Endothelial cell of umbilical vein (primary cell): Measurements from ENCODE around the gene RAD51B. TPM values are rescaled to one million over a fixed set of nuclear protein-coding genes. Genes with fewer than 3 reads are reported as not detected.

ENCODE experiments used
- BruUV-seq: library from RNA; stranded (reverse); fragments of 400-500 nt; replicated peaks from 2 replicates; lab custom pipeline; 2021; lab: Mats Ljungman, UMichigan
- CTCF ChIA-PET: fragments of 300-600, 350-600 bp; sonication (Branson Sonifier 250); formaldehyde crosslinking; loops from one replicate; lab custom pipeline; 2021; ENCODE audit warnings: antibody characterized with exemption, inconsistent platforms; lab: Charles Lee
- POLR2A ChIA-PET: fragments of 300-600, 350-600 bp; sonication (Branson Sonifier 250); formaldehyde crosslinking; loops from one replicate; lab custom pipeline; 2021; ENCODE audit warnings: antibody characterized with exemption, inconsistent platforms; lab: Charles Lee
- DNase-seq: peaks from one replicate; pipeline ENCODE4 v3.0.0-alpha.2; 2011; ENCODE audit warnings: low read depth, low spot score
- FAIRE-seq: peaks from 2 replicates; lab custom pipeline; 2011; peaks lifted over from hg19 to GRCh38; lab: Jason Lieb, UNC
- H2AFZ ChIP-seq: 2 replicates; pipeline ENCODE4 v1.6.0; 2012; ENCODE audit warnings: low read depth, low read length, control low read depth, inconsistent platforms
- H3K27ac ChIP-seq: 2 replicates; pipeline ENCODE4 v1.5.1; 2011; ENCODE audit warnings: low read depth, mild to moderate bottlenecking, control low read depth, low read length, moderate library complexity; ENCODE audit not compliant: insufficient read depth
- H3K27me3 ChIP-seq, 2 experiments: 2 replicates each; pipeline versions ENCODE4 v1.6.0 to v1.6.1; 2011; ENCODE audit warnings: low read length in 2 of 2, mixed read lengths in 1 of 2; ENCODE audit not compliant: control insufficient read depth in 2 of 2, insufficient read depth in 2 of 2
- H3K36me3 ChIP-seq, 2 experiments: 2 replicates in 1 of 2; 3 replicates in 1 of 2; pipeline ENCODE4 v1.5.1; 2011; ENCODE audit warnings: low read length in 2 of 2, mild to moderate bottlenecking in 1 of 2, moderate library complexity in 1 of 2; ENCODE audit not compliant: control insufficient read depth in 2 of 2, insufficient read depth in 2 of 2; ENCODE audit errors: extremely low read depth in 1 of 2
- H3K4me1 ChIP-seq: 3 replicates; pipeline ENCODE4 v1.5.1; 2011; ENCODE audit warnings: mild to moderate bottlenecking, low read length; ENCODE audit not compliant: control insufficient read depth, insufficient read depth; ENCODE audit errors: extremely low read depth
- H3K4me2 ChIP-seq: 2 replicates; pipeline ENCODE4 v1.6.1; 2011; ENCODE audit warnings: low read length, control low read depth, mixed read lengths; ENCODE audit not compliant: insufficient read depth
- H3K4me3 ChIP-seq, 3 experiments: fragments of 200-600 bp in 1 of 3; sonication (generic), shearing (Covaris generic) in 1 of 3; replicated peaks in 1 of 3; 2 replicates each; pipeline ENCODE4 v1.5.1; 2011 to 2016; ENCODE audit warnings: control low read depth in 3 of 3, low read length in 3 of 3, mild to moderate bottlenecking in 2 of 3, inconsistent platforms in 1 of 3, low read depth in 1 of 3, moderate library complexity in 1 of 3; ENCODE audit not compliant: insufficient read depth in 1 of 3
- H3K79me2 ChIP-seq: 2 replicates; pipeline ENCODE4 v1.6.0; 2012; ENCODE audit warnings: low read length, inconsistent platforms; ENCODE audit not compliant: control insufficient read depth, insufficient read depth
- H3K9ac ChIP-seq: replicated peaks from 2 replicates; pipeline ENCODE3; 2011; ENCODE audit warnings: low read length, control low read depth; ENCODE audit not compliant: insufficient read depth; ENCODE audit errors: extremely low read depth
- H3K9me1 ChIP-seq: replicated peaks from 3 replicates; pipeline ENCODE4 v1.6.0; 2011; ENCODE audit warnings: mild to moderate bottlenecking, low read length; ENCODE audit not compliant: control insufficient read depth, insufficient read depth; ENCODE audit errors: extremely low read depth
- H3K9me3 ChIP-seq: replicated peaks from 2 replicates; pipeline ENCODE4 v1.5.1; 2012; ENCODE audit warnings: low read length, inconsistent platforms; ENCODE audit not compliant: control insufficient read depth, insufficient read depth
- H4K20me1 ChIP-seq: replicated peaks from 2 replicates; pipeline ENCODE3; 2011; ENCODE audit warnings: mild to moderate bottlenecking, low read length; ENCODE audit not compliant: control insufficient read depth, insufficient read depth; ENCODE audit errors: extremely low read depth
- EZH2 ChIP-seq: IDR thresholded peaks from 2 replicates; pipeline ENCODE4 v1.6.1; 2012; ENCODE audit warnings: borderline replicate concordance, low read depth, mild to moderate bottlenecking, moderate library complexity, low read length, inconsistent platforms; ENCODE audit not compliant: severe bottlenecking
- FOS ChIP-seq: IDR thresholded peaks from 2 replicates; pipeline ENCODE4 v1.6.1; 2011; ENCODE audit warnings: mild to moderate bottlenecking, low read length, moderate library complexity, borderline replicate concordance; ENCODE audit not compliant: insufficient read depth
- GATA2 ChIP-seq: IDR thresholded peaks from 2 replicates; pipeline ENCODE4 v1.7.0; 2011; ENCODE audit warnings: low read depth, mild to moderate bottlenecking, moderate library complexity, mixed read lengths, low read length; ENCODE audit not compliant: insufficient read length, insufficient read depth
- JUN ChIP-seq: IDR thresholded peaks from 2 replicates; pipeline ENCODE4 v1.6.1; 2011; ENCODE audit warnings: borderline replicate concordance, low read depth; ENCODE audit not compliant: insufficient read length, insufficient read depth
- MYC ChIP-seq: IDR thresholded peaks from one replicate; pipeline ENCODE4 v1.6.1; 2011; ENCODE audit warnings: mild to moderate bottlenecking, low read depth, low read length
- POLR2A ChIP-seq: IDR thresholded peaks from 2 replicates; pipeline ENCODE4 v1.6.1; 2012; ENCODE audit warnings: low read depth, mild to moderate bottlenecking, control low read depth, low read length
- POLR2AphosphoS5 ChIP-seq: IDR thresholded peaks from 2 replicates; pipeline ENCODE4 v1.6.1; 2012; ENCODE audit warnings: low read depth, mild to moderate bottlenecking, control low read depth, low read length, moderate library complexity; ENCODE audit not compliant: insufficient read depth
- dilution Hi-C: fragments of 300-500 bp; cut with MboI; formaldehyde crosslinking; loops from one replicate; pipeline ENCODE4 v1.15.0; 2019; ENCODE audit warnings: low sequenced_read_pairs; ENCODE audit not compliant: extremely low pct_ligation_motif_present
- intact Hi-C: fragments of 100-400 bp; cut with micrococcal nuclease; formaldehyde crosslinking; loops from one replicate; pipeline ENCODE4 v1.10.0; 2022
- polyA plus RNA-seq, 4 experiments: library from polyadenylated mRNA; depleted of rRNA in 3 of 4; stranded (reverse) in 3 of 4; unstranded in 1 of 4; fragments of >200 nt; gene quantifications; 2 replicates each; pipeline versions ENCODE4 v1.2.1 to v1.2.3, GENCODE V29; 2011 to 2012; ENCODE audit warnings: missing spikeins in 1 of 4
- total RNA-seq: library from RNA; stranded (reverse); gene quantifications from 2 replicates; pipeline ENCODE4 v1.2.3, GENCODE V29; 2021
- TF ChIP-seq, protein P1 (sequence below): IDR thresholded peaks from 2 replicates; pipeline ENCODE4 v1.6.1; 2011; ENCODE audit not compliant: insufficient read depth, insufficient read length
- TF ChIP-seq, protein P2 (sequence below), 2 donors: IDR thresholded peaks; 1 replicate in 1 of 2; 2 replicates in 1 of 2; pipeline ENCODE4 v1.5.1; 2011; ENCODE audit warnings: low read length in 2 of 2, mild to moderate bottlenecking in 2 of 2, moderate library complexity in 2 of 2, control low read depth in 1 of 2, inconsistent platforms in 1 of 2, low read depth in 1 of 2; ENCODE audit not compliant: insufficient read depth in 1 of 2; ENCODE audit errors: extremely low read depth in 1 of 2

The RAD51B gene
- total and polyA plus RNA-seq, 2 donors (not counting 3 experiments of a cell fraction or from before 2014, with no cell fraction given): 3.9 to 19.0 TPM

DNA sequence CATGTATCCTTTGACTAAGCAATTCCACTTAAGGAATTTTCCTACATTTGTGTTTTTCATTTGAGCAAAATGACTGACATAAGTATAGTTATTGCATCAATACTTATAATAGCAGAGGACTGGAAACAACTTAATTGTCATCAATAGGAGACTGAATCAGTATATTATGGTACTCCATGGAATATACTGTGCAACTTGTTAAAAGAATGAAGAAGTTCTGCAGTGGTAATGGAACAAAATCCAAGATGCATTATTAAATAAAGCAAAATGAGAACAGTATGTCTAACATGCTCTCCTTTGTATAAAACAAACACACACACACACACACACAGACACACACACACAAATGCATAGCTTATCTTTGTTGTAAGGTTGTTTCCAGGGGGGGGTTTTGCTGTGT lies 303.1 kb downstream of the RAD51B start:
- Histone ChIP-seq H3K4me2 (no peak overlapping the region), H3K9me1 (no peaks in the 10 kb centered on the region), H3K4me3 (no peak overlapping the region), H2AFZ (no peak overlapping the region), H4K20me1 (no peaks in the 10 kb centered on the region), H3K9ac (no peak overlapping the region), H3K36me3 (no peaks in the 10 kb centered on the region), H3K9me3 (no peaks in the 10 kb centered on the region), H3K4me1 (no peaks in the 10 kb centered on the region), H3K27ac (no peak overlapping the region), H3K27me3 (no peaks in the 10 kb centered on the region), H3K79me2 (no peaks in the 10 kb centered on the region)
- TF ChIP-seq, protein P1, sequence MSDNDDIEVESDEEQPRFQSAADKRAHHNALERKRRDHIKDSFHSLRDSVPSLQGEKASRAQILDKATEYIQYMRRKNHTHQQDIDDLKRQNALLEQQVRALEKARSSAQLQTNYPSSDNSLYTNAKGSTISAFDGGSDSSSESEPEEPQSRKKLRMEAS: no peak
- TF ChIP-seq EZH2 (no peak), POLR2AphosphoS5 (no peak), POLR2A (no peak), GATA2 (no peak), FOS (no peak), JUN (no peak), MYC (no peak)
- TF ChIP-seq, protein P2, sequence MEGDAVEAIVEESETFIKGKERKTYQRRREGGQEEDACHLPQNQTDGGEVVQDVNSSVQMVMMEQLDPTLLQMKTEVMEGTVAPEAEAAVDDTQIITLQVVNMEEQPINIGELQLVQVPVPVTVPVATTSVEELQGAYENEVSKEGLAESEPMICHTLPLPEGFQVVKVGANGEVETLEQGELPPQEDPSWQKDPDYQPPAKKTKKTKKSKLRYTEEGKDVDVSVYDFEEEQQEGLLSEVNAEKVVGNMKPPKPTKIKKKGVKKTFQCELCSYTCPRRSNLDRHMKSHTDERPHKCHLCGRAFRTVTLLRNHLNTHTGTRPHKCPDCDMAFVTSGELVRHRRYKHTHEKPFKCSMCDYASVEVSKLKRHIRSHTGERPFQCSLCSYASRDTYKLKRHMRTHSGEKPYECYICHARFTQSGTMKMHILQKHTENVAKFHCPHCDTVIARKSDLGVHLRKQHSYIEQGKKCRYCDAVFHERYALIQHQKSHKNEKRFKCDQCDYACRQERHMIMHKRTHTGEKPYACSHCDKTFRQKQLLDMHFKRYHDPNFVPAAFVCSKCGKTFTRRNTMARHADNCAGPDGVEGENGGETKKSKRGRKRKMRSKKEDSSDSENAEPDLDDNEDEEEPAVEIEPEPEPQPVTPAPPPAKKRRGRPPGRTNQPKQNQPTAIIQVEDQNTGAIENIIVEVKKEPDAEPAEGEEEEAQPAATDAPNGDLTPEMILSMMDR (IDR thresholded peaks at IDR 0.05; ENCODE audit: extremely low read depth in 1 of 2, insufficient read depth in 1 of 2, low read depth in 1 of 2, low read length in 2 of 2): no peak
- DNase-seq (no peak), FAIRE-seq (no peak)
- intact Hi-C loops: no loop called here
- ChIA-PET POLR2A (no interaction called here), CTCF (no interaction called here)
- dilution Hi-C loops: no loop called here
- BruUV-seq: no TSS peak
